PC-3 (cell line): ENCODE measurements around the gene HDAC8. TPM values are rescaled to one million over a fixed set of nuclear protein-coding genes. Genes with fewer than 3 reads are reported as not detected.
A peak's percentile ranks its signal among the peaks of the same experiment; 100 is the strongest.

ENCODE experiments used
- ATAC-seq: fragments of 200-7000 bp; cut with Tn5 transposase; 2 replicates; pipeline ENCODE4 v1.9.1; 2020; ENCODE audit warnings: mild to moderate bottlenecking, moderate library complexity
- Bru-seq: library from RNA; stranded (reverse); fragments of 400-500 nt; gene quantifications from one replicate; lab custom pipeline; 2021; lab: Mats Ljungman, UMichigan
- BruChase-seq, 2 experiments: library from RNA; stranded (reverse); fragments of 400-500 nt; gene quantifications; one replicate each; lab custom pipeline; 2021; lab: Mats Ljungman, UMichigan
- BruUV-seq: library from RNA; stranded (reverse); fragments of 400-500 nt; replicated peaks from 2 replicates; lab custom pipeline; 2021; lab: Mats Ljungman, UMichigan
- CTCF ChIA-PET: fragments of 300-600 bp; sonication (Branson Sonifier 250); formaldehyde crosslinking; loops from one replicate; lab custom pipeline; 2022; ENCODE audit warnings: antibody characterized with exemption; lab: Charles Lee
- POLR2A ChIA-PET: fragments of 300-600 bp; sonication (Branson Sonifier 250); formaldehyde crosslinking; loops from one replicate; lab custom pipeline; 2022; ENCODE audit warnings: antibody characterized with exemption; ENCODE audit not compliant: unreplicated experiment; lab: Charles Lee
- DNase-seq: peaks from one replicate; pipeline ENCODE4 v3.0.0-alpha.2; 2015
- H2AFZ ChIP-seq: fragments of 300-600 bp; sonication (generic); 2 replicates; pipeline ENCODE4 v1.6.0; 2016; ENCODE audit warnings: antibody characterized with exemption, low read length
- H3F3A ChIP-seq: fragments of 300-600 bp; sonication (generic); one replicate; pipeline ENCODE4 v1.6.0; 2017; ENCODE audit warnings: antibody characterized with exemption, low read length, control low read depth, mild to moderate bottlenecking; ENCODE audit not compliant: unreplicated experiment
- H3K27ac ChIP-seq: fragments of 300-600 bp; sonication (generic); 2 replicates; pipeline ENCODE4 v1.5.1; 2016; ENCODE audit warnings: mild to moderate bottlenecking, low read length
- H3K27me3 ChIP-seq: fragments of 300-600 bp; sonication (generic); 2 replicates; pipeline ENCODE4 v1.6.1; 2016; ENCODE audit warnings: low read length, mixed read lengths
- H3K36me3 ChIP-seq: fragments of 300-600 bp; sonication (generic); 2 replicates; pipeline ENCODE4 v1.6.1; 2016; ENCODE audit warnings: low read depth, mixed run types, low read length, mixed read lengths
- H3K4me1 ChIP-seq: fragments of 300-600 bp; sonication (generic); 2 replicates; pipeline ENCODE4 v1.5.1; 2016; ENCODE audit warnings: low read length; ENCODE audit not compliant: insufficient read depth
- H3K4me2 ChIP-seq: fragments of 300-600 bp; sonication (generic); 2 replicates; pipeline ENCODE4 v1.6.0; 2016; ENCODE audit warnings: low read length
- H3K4me3 ChIP-seq: fragments of 300-600 bp; sonication (generic); 2 replicates; pipeline ENCODE4 v1.5.1; 2016; ENCODE audit warnings: mild to moderate bottlenecking, low read length, mixed read lengths
- H3K79me2 ChIP-seq: fragments of 300-600 bp; sonication (generic); 2 replicates; pipeline ENCODE4 v1.6.1; 2017; ENCODE audit warnings: low read length, mixed read lengths
- H3K9ac ChIP-seq: fragments of 300-600 bp; sonication (generic); 2 replicates; pipeline ENCODE4 v1.6.0; 2016; ENCODE audit warnings: mild to moderate bottlenecking, low read length
- H3K9me2 ChIP-seq: fragments of 300-600 bp; sonication (generic); replicated peaks from 2 replicates; pipeline ENCODE4 v1.6.1; 2016; ENCODE audit warnings: mixed run types, low read length, mixed read lengths
- H3K9me3 ChIP-seq: fragments of 300-600 bp; sonication (generic); 2 replicates; pipeline ENCODE4 v1.6.1; 2016; ENCODE audit warnings: low read length, mixed read lengths
- H4K20me1 ChIP-seq: fragments of 300-600 bp; sonication (generic); 2 replicates; pipeline ENCODE4 v1.6.1; 2016; ENCODE audit warnings: low read length, mixed read lengths
- EZH2 ChIP-seq: fragments of 300-600 bp; sonication (generic); IDR thresholded peaks from one replicate; pipeline ENCODE4 v1.6.1; 2017; ENCODE audit warnings: antibody characterized with exemption, mild to moderate bottlenecking, low read length; ENCODE audit not compliant: unreplicated experiment
- EZH2phosphoT487 ChIP-seq: fragments of 300-600 bp; sonication (generic); IDR thresholded peaks from 2 replicates; pipeline ENCODE4 v1.6.1; 2018; ENCODE audit warnings: mild to moderate bottlenecking, antibody characterized with exemption, low read length, borderline replicate concordance
- intact Hi-C: fragments of 100-400 bp; cut with micrococcal nuclease; formaldehyde crosslinking; loops from 2 replicates; pipeline ENCODE4 v1.9.0; 2023
- long read RNA-seq: library from polyadenylated mRNA; unstranded; transcript quantifications from one replicate; pipeline ENCODE4 v2.0.0, GENCODE V29; 2021; ENCODE audit not compliant: unreplicated experiment
- total RNA-seq: library from RNA; depleted of rRNA; stranded (reverse); fragments of >200 nt; gene quantifications from 2 replicates; pipeline ENCODE4 v1.2.3, GENCODE V29; 2014; rRNA removed
- TF ChIP-seq, protein P1 (sequence below): fragments of 300-600 bp; sonication (generic); conservative IDR thresholded peaks from 2 replicates; pipeline ENCODE4 v1.5.1; 2017; ENCODE audit warnings: antibody characterized with exemption, low read depth, mild to moderate bottlenecking, low read length

Gene HDAC8
- 28.5 and 40.5 TPM in 2 replicates for total RNA-seq
- percentile 87 among the genes with signal in this experiment for Bru-seq, nascent RNA
- BruChase-seq, experiment 1, labeled RNA remaining after a 6-hour chase = percentile 80 among the genes with signal in this experiment
- percentile 86 among the genes with signal in this experiment for BruChase-seq, experiment 2, labeled RNA remaining after a 2-hour chase
- long read RNA-seq, transcript HDAC8-214 (8 exons, 2,373 nt) = minor isoform, 6 of 51 reads
- long read RNA-seq, transcript HDAC8-207 (11 exons, 2,110 nt) = major isoform, 22 of 51 reads
- long read RNA-seq, partial matches to known transcripts = 0 of 51 reads
- long read RNA-seq, other reads (novel, unspliced or antisense) = 16 of 51 reads

DNA sequence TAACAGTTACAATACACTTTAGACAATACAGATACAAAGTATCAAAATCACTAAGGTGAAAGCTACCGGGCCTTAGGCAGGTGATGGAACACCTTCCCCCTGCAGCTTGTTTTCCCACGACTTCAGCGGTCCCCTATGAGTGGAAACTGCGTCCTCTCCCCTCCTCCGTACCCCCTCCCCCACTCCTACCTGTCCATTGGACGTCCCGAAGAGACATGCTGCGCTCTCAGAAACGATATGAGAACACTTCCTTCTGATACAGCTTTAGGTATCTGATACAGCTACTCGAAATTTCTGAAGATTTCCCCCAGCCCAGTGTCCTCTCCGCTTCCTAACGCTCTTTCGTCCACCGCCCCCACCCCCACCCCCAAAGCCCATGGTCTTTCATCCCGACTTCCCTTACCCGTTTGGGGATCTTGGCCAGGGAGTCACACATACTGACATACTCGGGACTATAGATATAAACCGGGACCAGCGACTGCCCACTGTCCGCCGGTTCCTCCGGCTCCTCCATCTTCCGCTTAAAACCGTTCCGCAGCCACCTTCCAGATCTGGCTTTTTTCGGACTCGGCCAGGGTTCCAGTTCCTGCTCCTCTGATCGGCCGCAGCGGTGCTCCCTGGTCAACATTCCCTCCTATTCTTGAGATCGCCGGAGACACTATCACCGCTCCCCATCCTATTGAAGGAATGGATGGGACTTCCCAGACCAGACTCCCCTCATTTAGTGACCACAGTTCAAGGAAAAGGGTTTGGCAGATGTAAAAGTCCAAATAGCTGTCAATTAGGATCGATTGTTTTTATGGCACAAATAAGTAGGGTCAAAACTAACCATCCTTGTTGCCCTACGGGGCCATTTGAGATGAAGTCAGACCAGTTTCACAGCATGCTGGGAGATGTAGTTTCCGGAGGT lies at the start of gene HDAC8:
Gene HDAC8, minus strand, starts transcription at position 596 of the 910 bp plus-strand sequence. Its CDS starts 82 bp downstream, at position 514.
- POLR2A ChIA-PET = no interaction called here
- no peaks in the 10 kb centered on the region for H3K27me3 ChIP-seq
- peaks cover 45% of the 10 kb centered on the region for H3K4me1 ChIP-seq
- H3K79me2 ChIP-seq = peaks cover 12% of the 10 kb centered on the region
- TF ChIP-seq, protein P1, sequence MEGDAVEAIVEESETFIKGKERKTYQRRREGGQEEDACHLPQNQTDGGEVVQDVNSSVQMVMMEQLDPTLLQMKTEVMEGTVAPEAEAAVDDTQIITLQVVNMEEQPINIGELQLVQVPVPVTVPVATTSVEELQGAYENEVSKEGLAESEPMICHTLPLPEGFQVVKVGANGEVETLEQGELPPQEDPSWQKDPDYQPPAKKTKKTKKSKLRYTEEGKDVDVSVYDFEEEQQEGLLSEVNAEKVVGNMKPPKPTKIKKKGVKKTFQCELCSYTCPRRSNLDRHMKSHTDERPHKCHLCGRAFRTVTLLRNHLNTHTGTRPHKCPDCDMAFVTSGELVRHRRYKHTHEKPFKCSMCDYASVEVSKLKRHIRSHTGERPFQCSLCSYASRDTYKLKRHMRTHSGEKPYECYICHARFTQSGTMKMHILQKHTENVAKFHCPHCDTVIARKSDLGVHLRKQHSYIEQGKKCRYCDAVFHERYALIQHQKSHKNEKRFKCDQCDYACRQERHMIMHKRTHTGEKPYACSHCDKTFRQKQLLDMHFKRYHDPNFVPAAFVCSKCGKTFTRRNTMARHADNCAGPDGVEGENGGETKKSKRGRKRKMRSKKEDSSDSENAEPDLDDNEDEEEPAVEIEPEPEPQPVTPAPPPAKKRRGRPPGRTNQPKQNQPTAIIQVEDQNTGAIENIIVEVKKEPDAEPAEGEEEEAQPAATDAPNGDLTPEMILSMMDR = no peak
- TF ChIP-seq EZH2phosphoT487 = no peak
- no peak for TF ChIP-seq EZH2
- DNase-seq (peak; percentile 80), ATAC-seq (peak; percentile 51)
- H2AFZ ChIP-seq = peak within 1 kb of the TSS; percentile 86
- H3K9ac ChIP-seq = peak within 1 kb of the TSS; percentile 75
- peaks cover 13% of the 10 kb centered on the region for H3F3A ChIP-seq
- H3K4me3 ChIP-seq = peak within 1 kb of the TSS; percentile 74
- no peaks in the 10 kb centered on the region for H3K9me3 ChIP-seq
- H3K36me3 ChIP-seq = peaks cover 6% of the 10 kb centered on the region; the same call in 1 of the 2 replicates
- intact Hi-C loops = loop anchor here (2.0 kb wide), 1 partner anchor 48 kb away; no protein-coding TSS in a partner anchor
- H3K27ac ChIP-seq = peak within 1 kb of the TSS; percentile 21
- CTCF ChIA-PET = interaction anchor here (0.6 to 0.7 kb wide), 2 partner anchors 116 to 295 kb away, joined by 4 to 6 read pairs; partner anchors contain the start of gene RPS4X
- H4K20me1 ChIP-seq = peaks cover 17% of the 10 kb centered on the region
- no TSS peak for BruUV-seq
- H3K9me2 ChIP-seq = no peaks in the 10 kb centered on the region
- peak within 1 kb of the TSS; percentile 81 for H3K4me2 ChIP-seq

DNA sequence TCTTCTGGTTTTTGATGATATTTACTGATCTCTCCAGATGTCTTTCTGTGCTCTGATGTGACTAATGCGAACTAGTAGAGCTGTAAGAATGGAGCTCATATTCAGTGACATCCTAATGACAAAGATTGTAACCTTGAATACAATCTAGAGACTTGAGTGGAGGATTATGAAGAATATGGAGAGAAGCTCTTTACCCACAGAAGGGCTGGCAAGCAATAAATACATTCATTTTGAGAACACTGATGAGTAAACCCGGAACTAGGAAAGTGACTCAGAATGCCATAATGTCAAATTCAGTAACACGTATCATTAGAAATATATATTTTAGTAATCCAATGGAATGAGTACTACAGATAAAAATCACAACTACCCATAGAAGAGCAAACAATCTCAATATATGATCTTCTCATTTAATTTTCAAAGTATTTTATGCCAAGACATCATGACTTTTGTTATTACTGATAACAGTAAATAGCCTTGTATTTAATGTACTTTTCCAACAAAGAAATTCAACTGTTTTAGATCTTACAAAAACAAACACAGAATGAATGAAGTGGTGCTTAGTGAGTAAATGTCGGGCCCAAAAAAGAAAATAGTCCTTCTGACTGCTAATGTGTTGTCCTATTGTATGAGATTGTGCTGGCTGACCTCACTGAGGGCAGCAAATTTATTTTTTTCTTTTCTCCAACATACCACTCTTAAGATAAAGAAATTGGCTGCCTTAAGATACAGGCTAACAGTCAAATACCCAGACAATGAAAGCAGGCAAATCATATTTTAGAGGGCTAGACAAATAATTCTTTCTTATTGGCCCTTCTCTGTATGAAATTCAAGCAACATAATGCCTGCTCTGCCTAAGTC lies 49.2 kb upstream of the HDAC8 start:
- Histone ChIP-seq H3K27me3 (no peaks in the 10 kb centered on the region), H3K4me2 (peak overlapping the region; percentile 84), H3K36me3 (peaks cover 34% of the 10 kb centered on the region), H3F3A (peaks cover 18% of the 10 kb centered on the region), H3K9me2 (no peaks in the 10 kb centered on the region), H3K9ac (peak overlapping the region; percentile 96), H2AFZ (no peak overlapping the region), H3K79me2 (no peaks in the 10 kb centered on the region), H3K9me3 (no peaks in the 10 kb centered on the region), H3K4me3 (peak overlapping the region; percentile 54; the same call in 1 of the 2 replicates), H3K4me1 (peaks cover 54% of the 10 kb centered on the region), H4K20me1 (no peaks in the 10 kb centered on the region), H3K27ac (peak overlapping the region; percentile 100)
- peak; percentile 54 for ATAC-seq
- no peak for TF ChIP-seq EZH2
- TF ChIP-seq, protein P1 = no peak
- TF ChIP-seq EZH2phosphoT487 = no peak
- peak; percentile 88 for DNase-seq
- CTCF ChIA-PET = interaction anchor here (0.9 kb wide), 1 partner anchor 93 kb away, joined by 3 read pairs; no protein-coding TSS in a partner anchor
- POLR2A ChIA-PET = interaction anchor here (0.6 to 2.9 kb wide), 2 partner anchors 17 to 93 kb away, joined by 3 to 32 read pairs; partner anchors contain the start of gene PHKA1
- intact Hi-C loops = loop anchor here (2.0 to 5.0 kb wide), 3 partner anchors 49 to 440 kb away; partner anchors contain the start of genes HDAC8, PHKA1 and PIN4
- BruUV-seq = no TSS peak
